ENCODE measurements around the gene LCA5.

- TF ChIP-seq POLR2A (IDR thresholded peaks at IDR 0.05), result no peak
- TF ChIP-seq, protein P1, sequence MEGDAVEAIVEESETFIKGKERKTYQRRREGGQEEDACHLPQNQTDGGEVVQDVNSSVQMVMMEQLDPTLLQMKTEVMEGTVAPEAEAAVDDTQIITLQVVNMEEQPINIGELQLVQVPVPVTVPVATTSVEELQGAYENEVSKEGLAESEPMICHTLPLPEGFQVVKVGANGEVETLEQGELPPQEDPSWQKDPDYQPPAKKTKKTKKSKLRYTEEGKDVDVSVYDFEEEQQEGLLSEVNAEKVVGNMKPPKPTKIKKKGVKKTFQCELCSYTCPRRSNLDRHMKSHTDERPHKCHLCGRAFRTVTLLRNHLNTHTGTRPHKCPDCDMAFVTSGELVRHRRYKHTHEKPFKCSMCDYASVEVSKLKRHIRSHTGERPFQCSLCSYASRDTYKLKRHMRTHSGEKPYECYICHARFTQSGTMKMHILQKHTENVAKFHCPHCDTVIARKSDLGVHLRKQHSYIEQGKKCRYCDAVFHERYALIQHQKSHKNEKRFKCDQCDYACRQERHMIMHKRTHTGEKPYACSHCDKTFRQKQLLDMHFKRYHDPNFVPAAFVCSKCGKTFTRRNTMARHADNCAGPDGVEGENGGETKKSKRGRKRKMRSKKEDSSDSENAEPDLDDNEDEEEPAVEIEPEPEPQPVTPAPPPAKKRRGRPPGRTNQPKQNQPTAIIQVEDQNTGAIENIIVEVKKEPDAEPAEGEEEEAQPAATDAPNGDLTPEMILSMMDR (IDR thresholded peaks at IDR 0.05), result no peak
Observed at GRCh38 chr6:79506251-79506650, 31.0 kb downstream of the LCA5 start.

Measured in testis (tissue), 2 donors.